SKM-1 treated with dmso at 0.1 percent for 144 hours (cell line): ENCODE data around the gene OPN1LW.
A peak's percentile ranks its signal among the peaks of the same experiment; 100 is the strongest.
"Not testable (repeated sequence)": the region's sequence is repeated elsewhere in the genome, so short reads cannot be mapped to it uniquely, and the experiment has no call there.

Experiments used
- DNase-seq: peaks from one replicate; lab custom pipeline; 2025; ENCODE audit not compliant: unreplicated experiment; lab: John Stamatoyannopoulos, UW

Gene OPN1LW

GRCh38 chrX:154144010-154144409, at the start of gene OPN1LW:
OPN1LW (plus strand) TSS chrX:154144243; CDS start chrX:154144284, 41 bp downstream.
- not testable (repeated sequence) for DNase-seq

GRCh38 chrX:154094833-154095232, 49.2 kb upstream of the OPN1LW start:
- no peak for DNase-seq

- DNase-seq: no peak
These were observed 47.7 kb upstream of the OPN1LW start for GRCh38 chrX:154096140-154097002.

GRCh38 chrX:154097003-154097588, 46.9 kb upstream of the OPN1LW start:
- peak; percentile 4 for DNase-seq

GRCh38 chrX:154097589-154098541, 46.2 kb upstream of the OPN1LW start, which contains the start of gene MECP2:
MECP2 (minus strand) TSS chrX:154097717.
- peak; percentile 77 for DNase-seq

GRCh38 chrX:154098551-154098950, 45.5 kb upstream of the OPN1LW start:
- no peak for DNase-seq

- no peak for DNase-seq
These were observed 30.3 kb upstream of the OPN1LW start for GRCh38 chrX:154113729-154114128.

- DNase-seq: no peak
These were observed 29.4 kb upstream of the OPN1LW start for GRCh38 chrX:154114652-154115051.

GRCh38 chrX:154115071-154115470, 29.0 kb upstream of the OPN1LW start:
- no peak for DNase-seq

- no peak for DNase-seq
These were observed 28.3 kb upstream of the OPN1LW start for GRCh38 chrX:154115750-154116149.

GRCh38 chrX:154116426-154117211, 27.4 kb upstream of the OPN1LW start:
- no peak for DNase-seq

GRCh38 chrX:154117566-154117965, 26.5 kb upstream of the OPN1LW start:
- no peak for DNase-seq

GRCh38 chrX:154120567-154120966, 23.5 kb upstream of the OPN1LW start:
- DNase-seq: no peak

- DNase-seq: no peak
These were observed 22.8 kb upstream of the OPN1LW start for GRCh38 chrX:154121207-154121606.

- no peak for DNase-seq
These were observed 22.1 kb upstream of the OPN1LW start for GRCh38 chrX:154121961-154122360.

GRCh38 chrX:154123241-154124219, 20.5 kb upstream of the OPN1LW start:
- DNase-seq: peak; percentile 38

GRCh38 chrX:154125391-154126040, 18.5 kb upstream of the OPN1LW start:
- DNase-seq: no peak

- no peak for DNase-seq
These were observed 17.9 kb upstream of the OPN1LW start for GRCh38 chrX:154126101-154126500.

- DNase-seq: no peak
These were observed 12.1 kb upstream of the OPN1LW start for GRCh38 chrX:154131955-154132354.
